CMK (cell line): ENCODE results near the gene COIL.
"Not testable (repeated sequence)": the region's sequence is repeated elsewhere in the genome, so short reads cannot be mapped to it uniquely, and the experiment has no call there.

Experiments
- DNase-seq: peaks from one replicate; pipeline ENCODE4 v3.0.0-alpha.2; 2010; ENCODE audit warnings: low read depth

The COIL gene

GRCh38 chr17:56960596-56961538 is at the start of gene COIL:
Gene COIL (minus strand): TSS chr17:56961050. CDS start chr17:56961019, 31 bp downstream.
- DNase-seq = peak; percentile 79

GRCh38 chr17:57010487-57010886 is 49.6 kb upstream of the COIL start:
- no peak for DNase-seq

GRCh38 chr17:57009737-57010445 is 49.0 kb upstream of the COIL start:
- peak; percentile 27 for DNase-seq

GRCh38 chr17:57008958-57009357 is 48.1 kb upstream of the COIL start:
- DNase-seq = no peak

- DNase-seq = no peak
Measured at GRCh38 chr17:57006040-57006439, 45.2 kb upstream of the COIL start.

GRCh38 chr17:57004944-57005579 is 44.2 kb upstream of the COIL start:
- no peak for DNase-seq

GRCh38 chr17:57002904-57003303 is 42.1 kb upstream of the COIL start:
- DNase-seq = no peak

- no peak for DNase-seq
Measured at GRCh38 chr17:57001541-57001940, 40.7 kb upstream of the COIL start.

GRCh38 chr17:56997313-56997712 is 36.5 kb upstream of the COIL start:
- DNase-seq = no peak

GRCh38 chr17:56995766-56996165 is 34.9 kb upstream of the COIL start:
- DNase-seq = no peak

- DNase-seq = no peak
Measured at GRCh38 chr17:56994009-56994792, 33.4 kb upstream of the COIL start.

GRCh38 chr17:56992364-56992763 is 31.5 kb upstream of the COIL start:
- no peak for DNase-seq

GRCh38 chr17:56988901-56989572 is 28.2 kb upstream of the COIL start:
- no peak for DNase-seq

GRCh38 chr17:56987283-56987834 is 26.5 kb upstream of the COIL start:
- no peak for DNase-seq

GRCh38 chr17:56985371-56986162 is 24.7 kb upstream of the COIL start:
- DNase-seq = peak; percentile 89

GRCh38 chr17:56983366-56983765 is 22.5 kb upstream of the COIL start:
- DNase-seq = no peak

- no peak for DNase-seq
Measured at GRCh38 chr17:56982312-56982711, 21.5 kb upstream of the COIL start.

GRCh38 chr17:56980526-56980925 is 19.7 kb upstream of the COIL start:
- not testable (repeated sequence) for DNase-seq

GRCh38 chr17:56979091-56979480 is 18.2 kb upstream of the COIL start:
- no peak for DNase-seq

- DNase-seq = peak; percentile 18
Measured at GRCh38 chr17:56978441-56979090, 17.7 kb upstream of the COIL start.
